Forelimb muscle (tissue), 1 donor: ENCODE results near the gene GABRP. TPM values are rescaled to one million over a fixed set of nuclear protein-coding genes. Genes with fewer than 3 reads are reported as not detected.
"Not testable (repeated sequence)": the region's sequence is repeated elsewhere in the genome, so short reads cannot be mapped to it uniquely, and the experiment has no call there.

Source experiments
- DNase-seq: peaks from one replicate; pipeline ENCODE4 v3.0.0-alpha.2; 2013; ENCODE audit warnings: low read depth
- polyA plus RNA-seq: library from polyadenylated mRNA; unstranded; fragments of 120-200 nt; gene quantifications from one replicate; pipeline ENCODE4 v1.2.1, GENCODE V29; 2013; ENCODE audit not compliant: insufficient read length

The GABRP gene
- polyA plus RNA-seq, 1 donor: 0.90 TPM

GRCh38 chr5:170792878-170793277 lies 9.4 kb downstream of the GABRP start:
- DNase-seq: no peak

GRCh38 chr5:170795154-170795553 lies 11.6 kb downstream of the GABRP start:
- no peak for DNase-seq

DNA sequence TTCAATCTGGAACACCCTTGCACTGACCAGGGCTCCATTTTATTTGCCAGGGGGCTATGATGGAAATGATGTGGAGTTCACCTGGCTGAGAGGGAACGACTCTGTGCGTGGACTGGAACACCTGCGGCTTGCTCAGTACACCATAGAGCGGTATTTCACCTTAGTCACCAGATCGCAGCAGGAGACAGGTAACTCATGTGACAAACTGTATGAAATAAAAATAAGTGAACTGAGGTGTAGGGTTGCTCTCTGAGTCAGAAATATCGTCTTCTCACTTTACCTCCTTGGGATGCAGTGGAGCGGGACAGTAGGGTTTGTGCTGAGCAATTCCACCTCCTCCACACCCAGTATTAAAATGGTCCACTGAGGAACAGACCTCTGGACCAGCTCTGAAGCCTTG lies 22.1 kb downstream of the GABRP start:
- DNase-seq: no peak

GRCh38 chr5:170809551-170809950 lies 26.0 kb downstream of the GABRP start:
- no peak for DNase-seq

- DNase-seq: no peak
Observed at GRCh38 chr5:170811719-170812118, 28.2 kb downstream of the GABRP start.

DNA sequence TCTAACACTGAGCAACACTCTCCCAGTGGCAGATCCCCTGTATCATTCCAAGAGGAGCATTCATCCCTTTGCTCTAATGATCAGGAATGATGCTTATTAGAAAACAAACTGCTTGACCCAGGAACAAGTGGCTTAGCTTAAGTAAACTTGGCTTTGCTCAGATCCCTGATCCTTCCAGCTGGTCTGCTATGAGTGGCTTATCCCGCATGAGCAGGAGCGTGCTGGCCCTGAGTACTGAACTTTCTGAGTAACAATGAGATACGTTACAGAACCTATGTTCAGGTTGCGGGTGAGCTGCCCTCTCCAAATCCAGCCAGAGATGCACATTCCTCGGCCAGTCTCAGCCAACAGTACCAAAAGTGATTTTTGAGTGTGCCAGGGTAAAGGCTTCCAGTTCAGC lies 29.7 kb downstream of the GABRP start:
- DNase-seq: no peak

- no peak for DNase-seq
Observed at GRCh38 chr5:170817195-170817594, 33.7 kb downstream of the GABRP start.

DNA sequence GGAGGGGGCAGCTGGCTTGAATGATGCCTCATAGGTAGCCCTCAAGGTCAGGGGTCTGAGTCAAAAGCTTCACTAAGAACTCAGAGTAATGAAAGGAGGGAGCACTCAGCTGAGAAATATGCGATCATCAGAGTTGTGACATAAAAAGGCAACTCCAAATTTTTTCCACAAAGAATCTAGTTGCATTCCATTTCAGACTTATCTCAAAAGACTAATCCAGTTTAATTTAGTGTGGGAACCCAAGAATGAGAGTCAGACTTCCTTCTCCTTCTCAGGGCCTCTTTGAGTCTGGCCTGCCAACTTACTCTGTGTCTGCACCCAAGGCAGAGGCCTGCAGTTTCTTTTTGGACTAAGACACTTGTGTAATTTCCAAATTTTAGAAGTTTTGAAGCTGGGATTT lies 34.7 kb downstream of the GABRP start:
- no peak for DNase-seq

GRCh38 chr5:170819824-170820223 lies 36.3 kb downstream of the GABRP start:
- DNase-seq: no peak

- DNase-seq: no peak
Observed at GRCh38 chr5:170821257-170821800, 37.8 kb downstream of the GABRP start.

GRCh38 chr5:170826117-170826516 lies 42.6 kb downstream of the GABRP start:
- DNase-seq: no peak

DNA sequence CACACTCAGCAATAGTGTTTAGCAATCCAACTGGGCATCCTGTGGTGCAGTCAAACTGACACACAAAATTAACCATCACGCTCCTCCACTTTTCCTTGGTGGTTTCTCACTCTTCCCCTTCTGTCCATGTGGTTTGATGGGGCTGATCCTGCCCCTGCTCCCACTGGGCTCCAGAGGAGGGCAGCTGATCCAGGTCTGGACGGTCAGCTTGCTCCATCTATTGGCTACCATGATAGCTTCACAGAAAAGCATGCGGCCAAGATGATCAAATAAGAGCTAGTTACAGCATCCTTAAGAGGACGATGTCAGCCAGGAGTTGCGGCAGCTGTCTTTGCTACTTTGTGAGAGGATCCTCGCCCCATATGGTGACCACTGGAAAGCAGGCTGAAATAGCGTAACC lies 48.7 kb downstream of the GABRP start:
- DNase-seq: no peak

DNA sequence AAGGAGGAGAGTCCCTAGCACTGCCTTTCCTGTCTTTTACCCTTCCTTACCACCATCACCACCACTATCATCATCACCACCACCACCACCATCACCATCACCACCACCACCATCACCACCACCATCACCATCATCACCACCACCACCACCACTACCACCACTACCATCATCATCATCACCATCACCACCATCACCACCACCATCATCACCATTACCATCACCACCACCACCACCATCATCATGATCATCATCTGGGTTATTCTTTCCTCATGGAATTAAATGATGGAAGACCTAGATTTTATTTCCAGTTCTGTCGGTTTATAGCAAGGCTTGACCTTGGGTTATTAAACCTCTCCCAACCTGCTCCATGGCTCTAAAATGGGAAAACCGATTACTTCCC lies 50.5 kb downstream of the GABRP start:
- not testable (repeated sequence) for DNase-seq

DNA sequence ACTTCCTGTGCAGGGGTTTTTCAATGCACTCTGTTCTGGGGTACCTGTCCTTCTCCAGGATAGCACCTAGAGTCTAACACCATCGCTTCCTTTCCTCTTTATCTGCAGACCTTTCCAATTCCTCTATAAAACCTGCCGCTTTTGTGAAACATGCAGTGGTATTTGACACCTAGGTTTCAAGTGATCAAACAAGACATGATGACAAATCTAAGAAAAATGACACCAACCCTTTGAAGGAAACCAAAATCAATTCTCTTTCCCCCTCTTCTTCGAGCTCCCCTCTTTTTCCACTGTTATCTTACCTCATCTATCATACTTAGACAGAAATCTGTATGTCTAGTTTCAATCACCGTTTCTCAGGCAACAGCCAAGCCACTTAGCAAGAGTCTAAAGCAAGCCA lies 52.7 kb downstream of the GABRP start:
- no peak for DNase-seq

- no peak for DNase-seq
Observed at GRCh38 chr5:170843870-170844269, 60.3 kb downstream of the GABRP start.

DNA sequence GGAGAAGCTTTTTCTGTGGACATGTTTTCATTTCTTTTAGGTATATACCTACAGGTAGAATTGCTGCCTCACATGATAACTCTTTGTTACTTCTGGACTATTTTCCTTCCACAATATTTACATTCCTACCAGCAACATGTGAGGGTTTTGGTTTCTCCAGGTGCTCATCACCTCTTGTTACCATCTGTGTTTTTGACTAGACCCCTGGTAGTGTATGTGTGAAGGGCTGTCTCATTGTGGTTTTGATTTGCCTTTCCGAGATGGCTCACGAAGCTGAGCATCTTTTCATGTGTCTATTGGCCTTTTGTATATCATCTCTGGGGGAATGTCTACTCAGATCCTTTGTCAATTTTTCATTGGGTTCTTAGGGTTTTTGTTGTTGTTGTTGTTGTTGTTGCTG lies 61.1 kb downstream of the GABRP start:
- no peak for DNase-seq

- DNase-seq: no peak
Observed at GRCh38 chr5:170846416-170846815, 62.9 kb downstream of the GABRP start.

GRCh38 chr5:170846846-170847245 lies 63.3 kb downstream of the GABRP start:
- DNase-seq: no peak

- no peak for DNase-seq
Observed at GRCh38 chr5:170848033-170848432, 64.5 kb downstream of the GABRP start.

DNA sequence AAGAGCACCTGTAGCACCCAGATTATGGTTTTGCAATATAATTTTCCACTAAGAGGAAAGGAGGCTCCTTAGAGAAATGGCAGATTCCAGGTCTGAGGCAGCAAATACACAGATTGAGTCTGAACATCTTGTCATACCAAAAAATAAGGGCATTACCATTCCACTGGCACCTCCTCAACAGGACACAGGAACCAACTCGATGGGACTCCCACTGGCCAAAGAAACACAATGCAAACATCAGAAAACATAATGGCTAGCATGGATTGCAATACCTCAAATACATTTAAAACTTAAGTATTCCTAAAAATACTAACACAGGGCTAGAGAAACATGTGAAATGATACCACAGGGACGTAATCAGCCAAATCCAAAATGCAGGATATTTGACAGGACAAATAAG lies 65.8 kb downstream of the GABRP start:
- DNase-seq: no peak

DNA sequence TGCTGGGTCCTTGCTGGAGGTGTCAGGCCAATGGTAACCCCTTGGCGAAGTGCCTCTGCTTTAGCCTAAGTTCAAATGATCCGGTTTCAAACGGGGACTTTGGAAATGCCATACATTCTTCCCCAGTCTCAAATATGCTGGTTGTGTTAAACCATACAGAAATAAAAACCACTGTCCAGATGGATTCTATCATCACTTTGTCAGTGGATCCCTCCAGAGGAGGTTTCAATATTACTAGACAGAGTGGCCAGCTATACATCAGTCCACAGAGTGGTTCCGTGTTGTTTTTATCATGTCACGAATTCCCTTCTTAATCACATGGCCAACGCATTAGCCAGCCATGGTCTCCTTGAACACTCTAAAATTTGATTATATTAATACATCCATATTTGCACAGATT lies 71.0 kb downstream of the GABRP start:
- DNase-seq: no peak

DNA sequence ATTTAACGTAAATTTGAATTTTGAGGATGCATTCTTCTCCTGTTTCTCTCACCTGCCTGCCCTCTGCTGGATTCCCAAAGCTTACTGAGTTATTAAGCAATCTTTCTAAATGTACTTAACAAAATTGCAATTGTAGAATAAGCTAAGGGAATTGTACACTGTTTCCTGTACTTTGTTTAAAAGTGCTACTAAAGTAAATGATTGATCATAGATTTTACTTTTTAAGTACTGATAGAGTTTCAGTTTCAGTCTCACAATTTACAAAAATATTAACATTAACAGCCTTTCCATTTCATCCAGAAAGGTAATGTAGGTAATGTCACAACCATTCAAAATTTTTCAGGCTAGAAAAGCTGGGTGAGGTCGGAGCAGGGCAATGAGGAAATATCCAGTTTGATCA lies 73.5 kb downstream of the GABRP start:
- no peak for DNase-seq

GRCh38 chr5:170860415-170860814 lies 76.9 kb downstream of the GABRP start:
- no peak for DNase-seq

DNA sequence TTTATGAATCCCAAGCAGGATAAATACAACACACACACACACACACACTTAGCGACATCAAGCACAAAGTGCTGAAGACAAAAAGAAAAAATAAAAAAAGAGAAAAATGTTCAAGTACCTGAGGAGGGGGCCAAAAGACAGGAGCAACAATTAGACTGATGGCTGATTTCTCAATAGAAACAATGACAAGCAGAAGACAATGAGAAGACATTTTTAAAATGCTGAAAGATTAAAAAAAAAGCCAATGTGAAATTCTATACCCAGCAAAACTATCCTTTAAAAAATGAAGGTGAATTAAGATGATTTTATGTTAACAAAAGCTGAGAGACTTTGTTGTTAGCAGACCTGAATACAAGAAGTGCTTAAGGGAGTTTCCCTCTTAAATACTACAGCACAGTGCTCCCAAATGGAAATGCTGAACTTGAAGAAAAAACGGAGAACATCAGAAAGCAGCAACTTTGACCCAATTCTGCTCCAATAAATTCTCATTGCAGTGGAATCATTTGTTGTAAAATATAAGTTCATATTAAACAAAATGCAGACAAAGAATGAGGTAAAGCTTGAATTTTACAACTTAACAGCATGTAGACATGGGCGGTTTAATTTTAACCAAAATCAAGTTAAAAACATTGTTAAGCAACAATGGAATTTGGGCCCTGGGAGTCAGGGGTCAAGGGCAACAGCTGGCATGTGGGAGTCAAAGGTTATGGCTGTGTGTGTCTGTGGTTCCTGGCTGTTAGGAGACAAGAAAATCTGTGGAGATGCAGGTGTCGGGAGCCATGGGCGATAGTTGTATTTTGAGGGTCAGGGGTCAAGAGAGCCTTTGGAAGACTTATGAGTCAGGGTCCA lies 77.5 kb downstream of the GABRP start:
- no peak for DNase-seq
